Peyer's patch (tissue), 4 donors: ENCODE data around the gene RNU6-1. TPM values are rescaled to one million over a fixed set of nuclear protein-coding genes. Genes with fewer than 3 reads are reported as not detected.

ENCODE experiments used
- DNase-seq, 3 donors: peaks; one replicate each; pipeline ENCODE4 v3.0.0-alpha.2; 2017 to 2019
- H3K27ac ChIP-seq, 4 donors: fragments of 200-600 bp; sonication (generic); one replicate each; pipeline ENCODE4 v1.5.1; 2016 to 2019
- H3K27me3 ChIP-seq, 2 donors: fragments of 200-600 bp; sonication (generic); one replicate each; pipeline ENCODE4 v1.5.1; 2019
- H3K36me3 ChIP-seq, 3 donors: fragments of 200-600 bp; sonication (generic); one replicate each; pipeline ENCODE4 v1.5.1; 2016 to 2019
- H3K4me1 ChIP-seq, 4 donors: fragments of 200-600 bp; sonication (generic); one replicate each; pipeline ENCODE4 v1.5.1; 2016 to 2019
- H3K4me3 ChIP-seq, 4 donors: fragments of 200-600 bp; sonication (generic); 1 replicate in 3 of 4; 2 replicates in 1 of 4; pipeline ENCODE4 v1.5.1; 2016 to 2019; ENCODE audit warnings: mild to moderate bottlenecking in 1 of 4
- H3K9me3 ChIP-seq, 4 donors: fragments of 200-600 bp; sonication (generic); one replicate each; pipeline ENCODE4 v1.5.1; 2016 to 2019; ENCODE audit warnings: mild to moderate bottlenecking in 1 of 4
- CTCF ChIP-seq, 6 experiments: fragments of 450-650 bp in 4 of 6; fragments of 200-600 bp in 2 of 6; sonication (generic) in 1 of 6; IDR thresholded peaks; one replicate each; pipeline ENCODE4 v1.5.1; 2017 to 2019; ENCODE audit warnings: antibody characterized with exemption in 6 of 6, mild to moderate bottlenecking in 3 of 6, moderate library complexity in 1 of 6
- POLR2A ChIP-seq, 2 donors: fragments of 450-650 bp; IDR thresholded peaks; one replicate each; pipeline ENCODE4 v1.5.1; 2017; ENCODE audit warnings: antibody characterized with exemption in 2 of 2, mild to moderate bottlenecking in 2 of 2, moderate library complexity in 2 of 2
- total RNA-seq, 4 donors: library from RNA; depleted of rRNA; stranded (reverse); fragments of >200 nt; gene quantifications; one replicate each; pipeline ENCODE4 v1.1.0, GENCODE V29; 2016

The RNU6-1 gene
- total RNA-seq, 4 donors from 2014 or later = not detected

GRCh38 chr15:67832897-67833709, 6.7 kb downstream of the RNU6-1 start:
- Histone ChIP-seq H3K36me3 (no peaks in the 10 kb centered on the region), H3K4me3 (peak overlapping the region in 3 of 4 donors; percentile 45 to 53 (median 50)), H3K9me3 (peaks cover 0 to 4% (median 0%) of the 10 kb centered on the region in 4 donors), H3K4me1 (peaks cover 6 to 62% (median 31%) of the 10 kb centered on the region in 4 donors), H3K27me3 (peaks cover 4 to 60% of the 10 kb centered on the region in 2 donors), H3K27ac (no peak overlapping the region)
- DNase-seq = no peak
- TF ChIP-seq CTCF (IDR thresholded peaks at IDR 0.05) (no peak), POLR2A (IDR thresholded peaks at IDR 0.05) (no peak)

- no peak for DNase-seq
- H3K4me3 ChIP-seq = no peak overlapping the region
- TF ChIP-seq CTCF (IDR thresholded peaks at IDR 0.05) = peak in 2 of 6 experiments; percentile 14 to 30
- no peak for TF ChIP-seq POLR2A (IDR thresholded peaks at IDR 0.05)
- H3K27ac ChIP-seq = no peak overlapping the region
- H3K36me3 ChIP-seq = no peaks in the 10 kb centered on the region
- peaks cover 4 to 71% of the 10 kb centered on the region in 2 donors for H3K27me3 ChIP-seq
- peaks cover 6 to 72% (median 32%) of the 10 kb centered on the region in 4 donors for H3K4me1 ChIP-seq
- H3K9me3 ChIP-seq = peaks cover 0 to 4% (median 0%) of the 10 kb centered on the region in 4 donors
Observed at GRCh38 chr15:67832031-67832551, 7.8 kb downstream of the RNU6-1 start.

GRCh38 chr15:67831363-67831762, 8.5 kb downstream of the RNU6-1 start:
- peaks cover 0 to 12% (median 0%) of the 10 kb centered on the region in 4 donors for H3K9me3 ChIP-seq
- H3K36me3 ChIP-seq = no peaks in the 10 kb centered on the region
- no peak for DNase-seq
- H3K27me3 ChIP-seq = peaks cover 4 to 78% of the 10 kb centered on the region in 2 donors
- TF ChIP-seq CTCF (IDR thresholded peaks at IDR 0.05) (no peak), POLR2A (IDR thresholded peaks at IDR 0.05) (no peak)
- no peak overlapping the region for H3K4me3 ChIP-seq
- H3K27ac ChIP-seq = no peak overlapping the region
- peaks cover 6 to 79% (median 36%) of the 10 kb centered on the region in 4 donors for H3K4me1 ChIP-seq

- no peak overlapping the region for H3K4me3 ChIP-seq
- H3K36me3 ChIP-seq = no peaks in the 10 kb centered on the region
- TF ChIP-seq POLR2A (IDR thresholded peaks at IDR 0.05) = no peak
- TF ChIP-seq CTCF (IDR thresholded peaks at IDR 0.05) = no peak
- DNase-seq = no peak
- H3K27ac ChIP-seq = no peak overlapping the region
- H3K9me3 ChIP-seq = peaks cover 0 to 19% (median 0%) of the 10 kb centered on the region in 4 donors
- H3K4me1 ChIP-seq = peaks cover 6 to 80% (median 32%) of the 10 kb centered on the region in 4 donors
- peaks cover 4 to 80% of the 10 kb centered on the region in 2 donors for H3K27me3 ChIP-seq
Observed at GRCh38 chr15:67829647-67830504, 10.0 kb downstream of the RNU6-1 start.

- TF ChIP-seq CTCF (IDR thresholded peaks at IDR 0.05) (no peak), POLR2A (IDR thresholded peaks at IDR 0.05) (no peak)
- Histone ChIP-seq H3K36me3 (no peaks in the 10 kb centered on the region), H3K9me3 (peaks cover 0 to 19% (median 0%) of the 10 kb centered on the region in 4 donors), H3K27me3 (peaks cover 4 to 81% of the 10 kb centered on the region in 2 donors), H3K4me3 (peak overlapping the region in 2 of 4 donors; percentile 4 to 16), H3K4me1 (peaks cover 6 to 78% (median 28%) of the 10 kb centered on the region in 4 donors), H3K27ac (no peak overlapping the region)
- DNase-seq = no peak
Observed at GRCh38 chr15:67828969-67829646, 10.7 kb downstream of the RNU6-1 start.
